Heart right ventricle (tissue), 16 donors: Measurements from ENCODE around the gene PGS1. TPM values are rescaled to one million over a fixed set of nuclear protein-coding genes. Genes with fewer than 3 reads are reported as not detected.
"Not testable (repeated sequence)": the region's sequence is repeated elsewhere in the genome, so short reads cannot be mapped to it uniquely, and the experiment has no call there.

Experiments
- ATAC-seq, 8 donors: fragments of 200-7000 bp; cut with Tn5 transposase; one replicate each; pipeline ENCODE4 v1.9.1; 2020; ENCODE audit warnings: mild to moderate bottlenecking in 8 of 8, moderate library complexity in 8 of 8, moderate number of reproducible peaks in 1 of 8
- DNase-seq, 2 donors: peaks; one replicate each; pipeline ENCODE4 v3.0.0-alpha.2; 2020
- H3K27ac ChIP-seq, 10 donors: fragments of 200-600 bp; sonication (generic) in 2 of 10; one replicate each; pipeline versions ENCODE4 v1.5.0 to v1.8.0; 2020 to 2022; ENCODE audit warnings: mild to moderate bottlenecking in 3 of 10
- H3K27me3 ChIP-seq, 7 donors: fragments of 200-600 bp; one replicate each; pipeline ENCODE4 v1.8.0; 2021 to 2022; ENCODE audit warnings: mild to moderate bottlenecking in 2 of 7
- H3K36me3 ChIP-seq, 9 donors: fragments of 200-600 bp; sonication (generic) in 1 of 9; one replicate each; pipeline versions ENCODE4 v1.5.0 to v1.8.0; 2020 to 2022; ENCODE audit warnings: mild to moderate bottlenecking in 2 of 9
- H3K4me1 ChIP-seq, 9 donors: fragments of 200-600 bp; sonication (generic) in 1 of 9; one replicate each; pipeline versions ENCODE4 v1.5.0 to v1.8.0; 2020 to 2022; ENCODE audit warnings: mild to moderate bottlenecking in 4 of 9
- H3K4me3 ChIP-seq, 10 donors: fragments of 200-600 bp; sonication (generic) in 2 of 10; one replicate each; pipeline versions ENCODE4 v1.5.0 to v1.8.0; 2020 to 2022; ENCODE audit warnings: mild to moderate bottlenecking in 7 of 10, moderate library complexity in 2 of 10
- H3K9me3 ChIP-seq, 11 donors: fragments of 200-600 bp in 10 of 11; sonication (generic) in 2 of 11; one replicate each; pipeline versions ENCODE4 v1.5.0 to v1.8.0; 2013 to 2022; ENCODE audit warnings: mild to moderate bottlenecking in 2 of 11, control low read depth in 1 of 11, moderate library complexity in 1 of 11
- CTCF ChIP-seq, 9 donors: fragments of 200-600 bp; sonication (generic) in 2 of 9; IDR thresholded peaks; one replicate each; pipeline versions ENCODE4 v1.5.0 to v1.8.0; 2021 to 2022; ENCODE audit warnings: antibody characterized with exemption in 9 of 9, mild to moderate bottlenecking in 5 of 9, moderate library complexity in 1 of 9
- WGBS, 2 donors: extraction: QIAGEN DNeasy Blood & Tissue Kit; methylation state at CpG; one replicate each; pipeline ENCODE4 v1.1.7; 2013; ENCODE audit warnings: inconsistent platforms in 1 of 2; 5-methylcytosine and 5-hydroxymethylcytosine counted together
- intact Hi-C, 10 donors: fragments of 100-400 bp; cut with DNase I; formaldehyde crosslinking; loops; one replicate each; pipeline versions ENCODE4 v1.11.1 to v1.14.2; 2022
- polyA plus RNA-seq, 2 donors: library from polyadenylated mRNA; stranded (reverse); fragments of 200-250 nt; gene quantifications; one replicate each; pipeline ENCODE4 v1.2.3, GENCODE V29; 2013
- total RNA-seq, 10 donors: library from RNA; stranded (reverse); fragmentation: NEBNext Ultra II Directional in 3 of 10; extraction: Animal tissue kit (Norgen Biotek cat#: 25700) in 3 of 10; gene quantifications; one replicate each; pipeline versions ENCODE4 v1.2.1 to v1.2.4, GENCODE V29; 2021 to 2023
- donor health status: Arrhythmogenic right ventricular cardiomyopathy.
- donor health status: ischemic (EF 13 %, LVEDD 7.1; RV severe dilation, severe dysfunction).
- donor health status: healthy with polysubstance abuse.
- donor health status: DM: no; HTN: yes; CAD: no.
- donor health status: DM: no; HTN: no; CAD: no.
- donor health status: ischemic (EF 25% LVEDD 6.9; RV normal size, moderate dysfunction).
- donor health status: ischemic (EF 25% LVEDD 5.7; RV mildly dilated, moderate dysfunction).
- donor health status: healthy.
- donor health status: DM: yes; HTN: yes; CAD: no.
- donor health status: Ischemic cardiomyopathy.
- donor health status: ischemic (EF 35%, LVEDD 5.7; RV mildly dilated, moderate dysfunction).
- donor health status: nonischemic (EF 11% LVEDD 7.7; RV severe dilation, severe dysfunction).
- donor health status: DM: yes; HTN: yes; CAD: no.
- donor health status: PGD.
- donor health status: ischemic (EF 29% LVEDD 5.4; RV normal size, mild dysfunction).
- donor health status: nonischemic (EF 23%, LVEDD 6.1; RV moderate dilation, normal function).

Gene PGS1
- total and polyA plus RNA-seq, 12 donors = 14.7 to 28.4 (median 18.2) TPM

- WGBS, 2 donors = 57 to 67% methylated on average over 8 of the region's 8 CpGs
These were observed 83.7 kb downstream of the PGS1 start for GRCh38 chr17:78462148-78462547.

GRCh38 chr17:78466109-78466785, 87.8 kb downstream of the PGS1 start:
- intact Hi-C loops, ATAC-seq: not testable (repeated sequence)

More at GRCh38 chr17:78462148-78462547, 83.7 kb downstream of the PGS1 start:
- intact Hi-C loops = no loop called here
- no peak overlapping the region for H3K27ac ChIP-seq
- H3K4me3 ChIP-seq = no peak overlapping the region
- TF ChIP-seq CTCF (IDR thresholded peaks at IDR 0.05) = no peak
- DNase-seq = no peak
- no peaks in the 10 kb centered on the region for H3K36me3 ChIP-seq
- H3K4me1 ChIP-seq = no peaks in the 10 kb centered on the region
- ATAC-seq = no peak
- H3K27me3 ChIP-seq = no peaks in the 10 kb centered on the region
- no peaks in the 10 kb centered on the region for H3K9me3 ChIP-seq

GRCh38 chr17:78466786-78467715, 88.6 kb downstream of the PGS1 start:
- H3K4me1 ChIP-seq = no peaks in the 10 kb centered on the region
- intact Hi-C loops = no loop called here
- no peak for DNase-seq
- H3K9me3 ChIP-seq = no peaks in the 10 kb centered on the region
- ATAC-seq = peak in 1 of 8 donors; percentile 44
- H3K27me3 ChIP-seq = peaks cover 0 to 3% (median 0%) of the 10 kb centered on the region in 7 donors
- 86 to 88% methylated on average over 26 of the region's 26 CpGs for WGBS, 2 donors
- no peak overlapping the region for H3K4me3 ChIP-seq
- no peak for TF ChIP-seq CTCF (IDR thresholded peaks at IDR 0.05)
- no peaks in the 10 kb centered on the region for H3K36me3 ChIP-seq
- H3K27ac ChIP-seq = no peak overlapping the region

More at GRCh38 chr17:78466109-78466785, 87.8 kb downstream of the PGS1 start:
- not testable (repeated sequence) for H3K27me3 ChIP-seq, H3K27ac ChIP-seq, H3K4me3 ChIP-seq, DNase-seq, H3K4me1 ChIP-seq, H3K9me3 ChIP-seq, H3K36me3 ChIP-seq
- WGBS, 2 donors = 77 to 85% methylated on average over 18 to 19 of the region's 19 CpGs

GRCh38 chr17:78468366-78468765, 89.9 kb downstream of the PGS1 start:
- intact Hi-C loops = no loop called here
- H3K9me3 ChIP-seq = no peaks in the 10 kb centered on the region
- no peaks in the 10 kb centered on the region for H3K4me1 ChIP-seq
- 87 to 88% methylated on average over 12 of the region's 12 CpGs for WGBS, 2 donors
- no peak overlapping the region for H3K27ac ChIP-seq
- no peak for TF ChIP-seq CTCF (IDR thresholded peaks at IDR 0.05)
- H3K36me3 ChIP-seq = no peaks in the 10 kb centered on the region
- DNase-seq = no peak
- no peak for ATAC-seq
- H3K27me3 ChIP-seq = peaks cover 0 to 13% (median 8%) of the 10 kb centered on the region in 7 donors
- no peak overlapping the region for H3K4me3 ChIP-seq
